GM19324 (cell line): ENCODE measurements around the gene STARD13.

Experiments
- ATAC-seq: cut with Tn5 transposase; IDR thresholded peaks from one replicate; pipeline ENCODE4 v1.9.1; 2021; ENCODE audit warnings: mild to moderate bottlenecking, moderate library complexity; ENCODE audit not compliant: unreplicated experiment, low FRiP score

The STARD13 gene

DNA sequence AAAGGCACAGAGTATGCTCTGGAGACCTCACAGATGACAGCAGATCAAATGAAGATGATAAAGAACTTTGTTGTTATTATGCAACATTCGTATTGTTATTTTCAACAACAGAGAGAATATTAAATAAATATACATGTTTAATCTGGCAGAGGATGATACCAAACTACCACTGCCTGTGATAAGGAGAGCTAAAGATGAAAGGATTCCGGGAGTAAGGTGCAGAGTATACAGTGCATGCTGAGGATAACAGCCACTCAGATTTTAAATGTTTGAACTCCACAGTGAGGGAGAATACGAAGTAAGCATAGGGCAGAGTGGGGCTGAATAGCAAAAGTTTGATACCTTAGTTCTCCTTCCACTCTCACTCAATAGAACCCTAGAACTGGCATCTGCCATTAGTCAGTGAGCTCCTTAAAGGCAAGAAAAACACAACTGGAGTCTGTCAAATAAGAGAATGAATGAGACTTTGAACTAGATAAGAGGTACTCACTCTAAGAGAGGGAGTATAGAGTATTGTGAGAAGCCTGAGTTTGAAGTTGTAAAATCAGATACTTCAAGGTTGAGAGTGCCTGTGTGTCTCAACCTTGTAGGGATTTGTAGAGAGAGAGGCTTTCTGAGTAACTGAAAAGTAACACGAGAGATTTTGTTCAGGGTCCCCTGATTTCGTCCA lies 78.5 kb downstream of the STARD13 start:
- no peak for ATAC-seq

DNA sequence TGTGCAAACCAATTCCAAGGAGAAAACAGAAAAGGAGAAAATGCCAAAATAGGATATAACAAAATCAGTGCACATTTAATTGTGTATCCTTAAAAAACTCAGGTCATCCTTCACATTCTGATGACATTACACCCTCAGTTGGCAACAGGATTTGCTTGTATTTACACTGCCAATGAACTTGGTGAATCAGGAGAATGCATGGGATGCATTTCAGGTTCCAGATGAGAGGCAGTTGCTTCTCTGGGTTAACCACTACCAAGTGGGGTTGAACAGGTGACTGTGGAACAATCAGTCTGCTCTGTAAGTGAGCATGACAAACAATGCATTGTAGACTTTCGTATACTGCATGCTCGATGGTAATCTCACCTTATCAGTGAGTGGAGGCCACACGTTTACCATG lies 79.1 kb downstream of the STARD13 start:
- ATAC-seq: no peak

DNA sequence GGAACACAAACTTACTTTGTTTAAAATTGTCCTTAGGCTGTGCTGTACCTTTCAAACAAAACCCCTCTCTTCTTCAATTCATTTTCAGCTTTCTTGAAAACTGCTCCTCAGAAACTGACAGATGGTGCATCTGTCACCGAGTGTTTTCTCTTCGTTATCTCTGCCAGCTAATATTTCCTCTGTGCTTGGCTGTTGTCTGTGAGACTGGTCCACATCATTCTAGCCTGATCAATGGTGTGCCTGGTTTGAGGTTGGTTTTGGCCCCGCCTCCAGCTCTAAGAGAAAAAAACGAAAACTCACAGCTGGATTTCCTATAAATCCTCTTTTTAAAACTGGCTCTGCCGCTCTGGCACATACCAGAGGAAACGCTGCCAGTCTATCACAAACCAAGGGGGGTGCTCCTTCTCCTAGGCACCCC lies 79.7 kb downstream of the STARD13 start:
- no peak for ATAC-seq

DNA sequence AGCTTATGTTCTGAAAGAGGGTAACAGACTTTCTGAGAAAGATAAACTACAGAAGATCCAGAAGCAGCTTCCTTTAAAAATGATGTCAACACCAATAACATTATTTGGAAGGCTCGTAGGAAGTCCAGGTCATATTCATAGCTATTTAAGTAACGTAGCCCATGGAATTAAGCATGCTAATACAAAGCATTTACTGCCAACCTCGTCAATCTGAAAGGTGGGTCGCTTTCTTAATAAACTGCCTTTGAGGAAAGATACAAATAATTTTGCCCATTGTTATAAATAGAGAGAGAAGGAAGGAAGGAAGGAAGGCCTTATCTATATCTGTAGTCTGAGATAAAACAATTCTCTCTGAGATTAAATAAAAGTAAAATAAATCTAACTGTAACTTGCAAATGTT lies 80.3 kb downstream of the STARD13 start:
- ATAC-seq: no peak

DNA sequence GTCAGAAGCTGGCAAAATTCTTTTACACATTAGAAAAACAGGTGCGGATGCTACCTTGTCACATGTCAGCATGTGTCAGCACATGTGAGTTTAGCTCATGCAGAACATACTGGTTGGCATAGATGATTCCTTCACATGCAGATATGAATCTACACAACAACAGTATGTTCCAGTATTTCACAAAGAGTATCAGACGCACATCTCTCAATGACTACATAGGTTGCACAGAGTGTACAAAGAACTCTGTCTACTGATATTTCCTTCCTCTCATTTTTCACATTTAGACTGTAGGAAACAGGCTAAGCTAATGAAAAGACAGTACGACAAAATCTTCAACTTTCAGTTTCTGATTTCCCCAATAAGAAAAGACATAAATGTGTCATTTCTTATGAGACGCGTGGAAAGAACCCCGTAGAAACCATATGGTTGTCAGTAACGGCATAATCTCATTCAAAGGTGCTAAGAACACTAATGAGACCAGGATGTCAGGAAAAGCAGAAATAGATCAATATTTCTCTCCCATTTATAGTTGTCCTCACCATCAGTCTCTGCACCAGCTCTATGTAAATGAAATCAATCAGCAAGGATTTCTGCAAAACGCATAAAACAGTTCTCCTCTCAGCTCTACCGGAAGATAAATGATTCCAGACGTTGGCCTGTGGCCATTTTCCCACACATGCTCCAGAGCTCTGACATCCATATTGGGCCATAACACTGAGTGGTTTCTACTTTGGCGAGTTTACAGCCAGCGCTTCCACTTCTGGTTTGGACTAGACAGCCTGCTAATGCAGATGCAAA lies 81.2 kb downstream of the STARD13 start:
- ATAC-seq: no peak

DNA sequence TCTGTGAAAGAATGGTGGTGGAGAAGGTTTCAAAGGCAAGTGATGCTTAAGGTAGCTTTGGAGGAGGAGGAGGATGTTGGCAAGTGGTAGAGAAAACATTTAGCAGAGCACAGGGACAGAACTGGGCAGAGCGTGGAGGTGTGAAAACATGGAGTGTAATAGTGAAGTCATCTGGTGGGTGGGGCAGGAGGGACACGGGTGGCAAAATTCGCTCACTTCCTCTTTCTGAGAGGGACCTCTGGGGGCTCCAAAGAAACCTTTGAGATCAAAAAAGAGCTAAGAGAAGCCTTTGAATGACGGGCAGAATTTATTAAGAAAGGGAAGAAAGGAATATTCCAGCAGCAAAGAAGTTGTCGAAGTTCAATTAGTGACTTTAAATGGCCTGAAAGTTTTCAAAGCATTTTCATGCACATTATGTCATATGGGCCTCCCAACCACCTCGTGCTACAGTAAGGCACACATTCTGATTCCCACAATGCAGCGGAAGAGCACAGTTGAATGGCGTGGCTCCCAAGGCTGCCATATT lies 82.8 kb downstream of the STARD13 start:
- no peak for ATAC-seq

DNA sequence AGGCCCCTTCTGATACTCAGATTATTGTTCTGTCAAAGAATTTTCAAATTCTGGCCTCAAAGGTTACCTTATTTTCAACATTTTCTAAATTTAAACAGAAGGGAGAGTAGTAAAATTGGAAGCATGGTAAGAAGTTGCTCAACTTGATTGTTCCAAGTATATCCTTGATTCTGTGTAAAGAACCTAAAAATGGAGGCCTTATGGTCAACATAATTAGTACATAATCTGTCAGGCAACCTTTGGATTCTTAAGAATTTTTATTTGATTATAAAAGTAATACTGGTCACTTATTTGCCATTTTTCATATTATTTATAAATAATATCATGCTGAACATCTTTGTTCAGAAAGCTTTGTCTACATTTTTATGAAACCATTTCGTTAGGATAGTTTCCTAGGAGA lies 83.9 kb downstream of the STARD13 start:
- ATAC-seq: no peak

DNA sequence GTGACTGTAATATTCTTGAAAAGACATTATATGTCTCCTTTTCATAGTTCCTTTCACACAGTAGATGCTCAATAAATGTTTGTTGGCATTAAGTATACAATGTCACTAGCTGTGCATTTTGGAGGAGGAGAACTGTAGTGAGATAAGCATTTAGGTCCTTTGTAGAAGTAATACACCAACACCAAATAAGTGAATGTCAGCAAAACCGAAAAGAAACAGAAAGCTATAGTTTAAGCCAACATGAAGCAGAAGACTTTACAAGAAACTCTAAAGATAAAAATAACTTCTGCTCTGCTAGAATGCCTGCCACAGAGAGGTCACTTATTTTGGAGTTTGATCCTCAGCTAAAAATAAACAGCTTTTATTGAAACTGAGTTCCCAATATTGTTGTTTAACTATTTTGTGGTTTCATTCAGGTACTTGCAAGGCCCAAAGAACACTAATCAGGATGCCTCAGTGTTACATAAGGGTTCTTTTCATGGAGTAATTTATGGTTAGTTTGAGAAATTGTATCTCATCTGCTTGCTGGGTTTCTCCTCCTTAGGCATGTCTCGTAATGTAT lies 86.2 kb downstream of the STARD13 start:
- no peak for ATAC-seq

DNA sequence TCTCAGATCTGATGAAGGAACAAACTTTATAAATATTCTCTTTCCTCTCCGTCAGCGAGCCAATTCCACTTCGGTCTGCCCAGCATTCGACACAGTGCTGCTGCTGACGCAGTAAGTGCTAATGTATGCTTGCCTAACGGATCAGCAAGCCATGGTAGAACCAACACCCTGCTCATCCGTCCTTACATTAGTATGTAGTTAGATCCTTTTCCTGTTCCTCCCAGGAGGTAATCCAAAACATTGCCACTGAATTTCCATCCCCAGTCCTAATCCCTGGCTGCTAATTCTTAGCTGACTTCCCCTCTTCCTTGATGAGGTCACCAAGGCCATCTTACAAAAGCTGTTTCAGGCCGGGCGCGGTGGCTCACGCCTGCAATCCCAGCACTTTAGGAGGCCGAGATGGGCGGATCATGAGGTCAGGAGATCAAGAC lies 88.0 kb downstream of the STARD13 start:
- no peak for ATAC-seq

DNA sequence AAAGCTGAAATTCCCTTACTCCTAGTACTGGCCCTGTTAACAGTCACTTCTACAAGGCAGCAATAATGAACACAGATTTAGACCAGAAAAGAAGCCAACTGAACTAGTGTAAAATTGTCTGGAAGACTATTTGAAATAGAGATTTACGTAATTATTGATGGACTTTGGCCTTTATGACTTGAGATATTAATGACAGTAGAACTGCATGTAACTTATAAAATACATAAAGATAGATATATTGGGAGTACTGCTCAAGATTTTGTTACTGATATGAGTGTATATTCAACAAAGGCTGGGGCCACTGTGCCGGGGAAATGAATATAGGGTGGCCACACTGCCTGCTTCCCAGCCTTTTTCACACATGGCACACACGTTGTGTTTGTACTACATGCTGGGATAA lies 88.8 kb downstream of the STARD13 start:
- no peak for ATAC-seq

DNA sequence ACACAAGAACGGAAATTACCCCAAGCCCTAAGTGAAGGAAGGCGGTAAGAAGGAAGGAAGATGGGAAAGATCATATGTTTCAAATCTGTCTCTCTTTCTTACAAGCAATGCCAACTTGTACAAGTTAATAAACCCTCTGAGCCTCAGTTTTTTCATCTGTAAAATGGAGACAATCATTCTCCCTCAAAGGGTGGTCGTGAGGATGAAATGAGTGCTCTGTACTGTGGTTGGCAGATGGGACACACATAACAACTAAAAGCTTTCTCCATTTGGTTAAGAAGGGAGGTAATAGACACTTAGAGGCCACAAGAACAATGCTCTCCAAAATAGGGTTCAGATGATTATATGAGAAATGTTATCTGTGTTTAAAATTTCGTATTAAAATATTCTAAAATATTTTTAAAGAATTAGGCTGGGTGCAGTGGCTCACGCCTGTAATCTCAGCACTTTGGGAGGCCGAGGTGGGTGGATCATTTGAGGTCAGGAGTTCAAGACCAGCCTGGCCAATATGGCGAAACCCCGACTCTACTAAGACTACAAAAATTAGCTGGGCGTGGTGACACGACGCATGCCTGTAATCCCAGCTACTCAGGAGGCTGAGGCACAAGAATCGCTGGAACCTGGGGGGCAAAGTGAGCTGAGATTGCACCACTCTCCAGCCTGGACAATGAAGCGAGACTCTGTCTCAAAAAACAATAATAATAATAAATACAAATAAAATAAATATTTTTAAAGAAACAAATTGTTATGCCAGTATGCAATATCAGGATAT lies 89.7 kb downstream of the STARD13 start:
- no peak for ATAC-seq

DNA sequence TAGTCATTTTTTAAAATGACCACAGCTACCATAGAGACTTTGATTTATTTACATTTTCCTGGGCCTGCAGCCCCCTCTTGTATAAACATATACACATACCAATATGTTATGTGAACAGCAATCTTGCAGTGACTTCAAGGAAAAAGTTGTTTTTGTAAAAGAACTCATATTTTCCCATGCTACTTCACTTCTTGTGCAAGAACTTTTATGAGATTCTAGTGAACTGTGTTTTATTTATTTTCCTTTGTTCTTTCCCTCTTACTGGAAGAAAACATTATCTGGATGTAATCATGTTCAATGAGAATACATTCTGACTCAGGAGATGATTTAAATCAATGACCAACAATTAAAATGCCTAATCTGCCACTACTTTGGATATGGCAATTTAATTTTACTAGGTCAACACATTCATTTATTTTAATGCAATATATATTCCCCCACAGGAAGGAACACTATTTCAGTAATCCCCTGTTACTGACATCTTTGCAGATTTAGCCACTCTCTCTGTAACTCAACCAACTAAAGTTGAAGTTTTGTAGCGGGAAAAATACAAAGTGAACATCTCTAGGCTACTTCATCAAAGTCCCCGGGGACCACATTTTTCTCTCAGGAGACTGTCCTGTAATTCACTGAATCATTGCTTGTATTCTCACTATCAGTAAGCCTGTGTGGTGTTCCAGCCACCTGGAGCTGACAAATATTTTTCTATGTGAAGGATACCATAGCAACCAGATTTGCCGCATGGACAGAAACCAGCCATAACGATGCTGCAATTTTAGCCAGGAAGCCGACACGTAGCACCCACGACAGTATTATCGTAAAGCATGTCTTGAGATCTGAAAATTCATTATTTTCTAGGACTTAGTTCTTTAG lies 90.5 kb downstream of the STARD13 start:
- peak; percentile 66 for ATAC-seq

DNA sequence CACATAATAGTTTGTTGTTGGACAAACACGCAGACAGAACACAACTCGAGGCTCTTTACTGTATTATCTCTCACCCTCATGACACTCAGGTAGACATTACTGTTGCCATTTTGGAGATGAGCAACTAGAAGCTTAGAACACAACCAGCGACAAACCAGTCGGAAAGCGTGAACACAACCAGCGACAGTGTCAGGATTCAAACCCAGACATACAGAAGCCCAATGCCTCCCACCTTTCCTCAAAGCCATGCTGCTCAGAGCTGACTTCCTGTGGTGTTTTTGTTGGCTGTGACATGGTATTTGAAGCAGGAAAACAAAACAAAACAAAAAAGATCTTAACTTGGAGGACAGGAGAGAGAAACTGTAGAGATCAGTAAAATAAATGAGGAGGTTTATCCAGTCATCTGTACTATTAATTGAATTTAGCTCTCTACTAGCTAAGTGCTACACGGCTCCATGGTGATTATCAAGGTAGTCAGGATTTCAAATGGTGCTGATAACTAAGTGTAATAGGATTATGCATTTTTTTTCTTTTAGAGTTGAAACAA lies 92.1 kb downstream of the STARD13 start:
- ATAC-seq: no peak

DNA sequence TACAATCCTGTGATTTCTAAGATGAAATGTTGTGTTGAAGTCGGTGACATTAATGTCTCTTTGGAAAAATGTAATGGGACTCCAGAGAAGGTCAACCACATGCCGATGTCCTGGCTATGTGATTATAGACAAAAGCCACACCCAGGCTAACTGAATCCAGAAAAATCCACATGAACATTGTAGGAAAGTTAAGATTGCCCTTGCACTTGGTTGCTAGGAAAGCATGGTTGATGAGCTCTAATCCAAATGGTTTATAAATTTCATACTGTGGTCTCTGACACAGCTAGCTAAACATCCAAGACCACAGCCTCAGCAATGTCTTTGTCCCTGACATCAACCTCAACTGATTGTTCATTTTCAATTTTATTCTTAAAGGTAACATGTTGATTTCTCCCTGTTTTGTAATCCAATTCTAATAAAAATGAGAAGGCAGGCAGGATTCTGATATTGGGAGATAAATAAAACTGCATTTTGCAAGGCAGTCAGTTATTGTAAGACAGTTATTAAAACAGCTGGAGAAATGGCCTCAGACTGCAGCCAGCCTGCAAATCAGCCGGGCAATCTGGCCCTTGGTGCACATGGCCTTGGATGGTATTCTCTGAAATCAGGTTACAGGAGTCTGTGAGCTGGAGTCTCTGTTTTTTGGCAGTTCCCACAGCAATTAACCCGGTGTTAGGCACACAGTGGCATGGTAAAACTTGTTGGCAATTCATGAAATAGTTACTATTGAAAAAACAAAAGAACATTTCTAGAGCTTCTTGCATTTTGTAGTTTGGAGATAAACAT lies 93.9 kb downstream of the STARD13 start:
- no peak for ATAC-seq

DNA sequence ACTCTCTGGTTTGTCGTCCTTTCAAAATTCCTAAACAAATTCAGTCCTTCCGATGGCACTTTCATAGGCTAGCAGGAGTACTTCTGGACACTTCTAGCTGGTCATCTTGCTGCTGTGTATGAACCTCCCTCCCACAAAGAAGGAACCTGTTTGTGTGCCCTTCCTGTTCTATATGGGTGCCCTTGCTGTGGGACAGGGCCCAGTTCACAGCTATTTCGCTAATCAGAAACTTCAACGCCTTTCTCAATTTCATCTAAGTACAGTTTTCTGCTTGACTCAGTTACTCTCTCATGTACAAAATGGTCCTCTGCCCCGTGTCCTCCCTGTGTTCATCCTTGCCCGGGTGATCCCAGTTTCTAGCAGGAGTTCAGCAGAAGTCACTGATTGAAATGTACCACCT lies 96.1 kb downstream of the STARD13 start:
- ATAC-seq: no peak

DNA sequence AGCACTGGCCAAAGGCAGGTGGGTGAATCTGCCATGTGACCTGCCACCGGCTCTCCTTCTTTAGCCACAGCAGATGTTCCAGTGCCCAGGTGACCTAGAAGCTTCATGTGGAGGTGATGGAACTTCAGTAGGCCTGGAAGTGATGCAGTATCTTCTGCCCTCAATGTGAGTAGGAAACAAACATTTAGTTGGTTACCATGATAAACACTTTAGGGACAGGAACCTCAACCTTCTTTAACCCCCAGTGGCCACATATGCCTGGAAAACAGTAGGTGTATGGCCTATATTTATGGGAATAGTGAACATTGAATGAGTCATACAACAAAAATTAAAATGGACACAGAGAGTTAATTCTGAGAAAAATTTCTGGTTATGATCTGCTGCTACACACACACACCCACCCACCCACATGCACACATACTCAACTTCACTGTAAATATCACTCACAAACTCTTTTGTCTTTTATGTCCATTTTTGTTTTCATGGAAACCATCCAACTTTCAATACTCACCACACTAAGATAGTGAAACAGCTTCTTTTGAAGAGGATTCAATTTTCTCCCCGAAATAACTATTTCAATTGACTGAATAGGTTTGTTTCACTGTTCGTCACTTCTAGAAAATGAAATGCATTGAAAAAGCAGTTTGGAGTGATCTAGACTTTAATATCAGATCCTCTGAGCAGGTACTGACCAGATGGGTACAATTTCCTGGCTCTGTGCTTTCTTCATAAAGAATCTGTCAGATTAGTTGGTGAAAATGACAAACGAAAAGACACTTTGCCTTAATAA lies 97.3 kb downstream of the STARD13 start:
- peak; percentile 42 for ATAC-seq

DNA sequence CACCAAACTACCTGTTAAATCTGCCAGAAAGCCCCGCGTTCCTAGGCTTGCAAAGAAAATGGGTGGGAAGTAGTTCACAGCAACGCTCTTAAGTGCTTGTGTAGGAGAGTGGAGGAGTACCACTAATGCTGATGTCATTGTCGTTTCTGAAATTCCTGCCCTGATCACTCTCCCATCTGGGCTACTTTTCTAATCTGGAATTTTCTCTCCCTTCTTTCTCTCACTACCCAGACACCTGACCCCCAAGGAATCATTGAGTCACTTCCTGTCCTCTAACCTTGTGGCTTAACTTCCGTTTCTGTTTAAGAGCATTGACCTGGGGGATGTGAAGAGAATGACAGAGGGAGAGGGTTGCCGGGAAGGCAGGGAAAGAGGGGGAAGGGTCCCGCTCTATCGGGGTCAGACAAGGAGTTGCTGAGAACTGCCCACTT lies 98.7 kb downstream of the STARD13 start:
- ATAC-seq: no peak

DNA sequence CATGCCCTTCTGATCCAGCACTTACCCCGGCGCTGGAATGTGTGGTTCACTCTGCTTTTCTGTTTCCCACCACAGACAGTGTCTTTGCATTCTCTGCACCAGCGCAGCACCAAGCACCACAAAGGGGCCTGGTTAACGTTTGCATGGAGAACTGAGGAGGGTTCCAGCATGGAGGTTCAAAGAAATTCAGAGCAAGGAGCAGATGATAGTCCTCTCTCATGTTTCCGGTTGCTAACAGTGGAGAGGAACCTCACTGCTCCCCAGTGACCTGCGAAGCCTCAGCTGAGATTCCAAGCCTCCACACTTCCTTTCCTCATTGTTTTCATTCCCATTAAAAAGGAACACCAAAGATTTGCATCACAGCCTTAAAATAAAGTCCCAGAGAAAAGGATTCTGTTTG lies 99.7 kb downstream of the STARD13 start:
- no peak for ATAC-seq
